IMR-90 (cell line): Measurements from ENCODE around the gene NGFR. TPM values are rescaled to one million over a fixed set of nuclear protein-coding genes. Genes with fewer than 3 reads are reported as not detected.

Experiments used
- ATAC-seq: fragments of 200-7000 bp; cut with Tn5 transposase; 2 replicates; pipeline ENCODE4 v1.9.1; 2020; ENCODE audit warnings: low read depth, mild to moderate bottlenecking, moderate library complexity
- BruUV-seq: library from RNA; stranded (reverse); fragments of 400-500 nt; replicated peaks from 2 replicates; lab custom pipeline; 2021; lab: Mats Ljungman, UMichigan
- CTCF ChIA-PET: fragments of 300-600 bp; formaldehyde crosslinking; extraction: SDS; loops from one replicate; lab custom pipeline; 2021; ENCODE audit warnings: antibody characterized with exemption; lab: Yijun Ruan, JAX
- POLR2A ChIA-PET: fragments of 300-600 bp; sonication (Branson Sonifier 250); formaldehyde crosslinking; loops from one replicate; lab custom pipeline; 2022; ENCODE audit warnings: antibody characterized with exemption; ENCODE audit not compliant: unreplicated experiment; lab: Charles Lee
- DNase-seq: peaks from one replicate; pipeline ENCODE4 v3.0.0; 2013
- H2AFZ ChIP-seq: replicated peaks from 2 replicates; pipeline ENCODE3; 2013; ENCODE audit warnings: low read length, mild to moderate bottlenecking; ENCODE audit not compliant: poor library complexity
- H2AK5ac ChIP-seq: 2 replicates; pipeline ENCODE4 v1.6.1; 2013; ENCODE audit warnings: low read depth, low read length, inconsistent platforms
- H2AK9ac ChIP-seq: replicated peaks from 2 replicates; pipeline ENCODE3; 2013; ENCODE audit warnings: mild to moderate bottlenecking, low read depth, low read length, moderate library complexity; ENCODE audit not compliant: poor library complexity
- H2BK120ac ChIP-seq: 2 replicates; pipeline ENCODE4 v1.6.1; 2013; ENCODE audit warnings: low read depth, low read length, inconsistent platforms
- H2BK15ac ChIP-seq: 3 replicates; pipeline ENCODE4 v1.6.1; 2013; ENCODE audit warnings: low read depth, low read length, inconsistent platforms
- H2BK20ac ChIP-seq: 2 replicates; pipeline ENCODE4 v1.6.1; 2013; ENCODE audit warnings: low read depth, mild to moderate bottlenecking, inconsistent platforms, low read length, moderate library complexity
- H2BK5ac ChIP-seq: 2 replicates; pipeline ENCODE4 v1.6.1; 2013; ENCODE audit warnings: mild to moderate bottlenecking, low read depth, low read length, inconsistent platforms; ENCODE audit not compliant: poor library complexity, severe bottlenecking
- H3K14ac ChIP-seq: replicated peaks from 2 replicates; pipeline ENCODE4 v1.6.1; 2013; ENCODE audit warnings: low read depth, low read length, inconsistent platforms
- H3K18ac ChIP-seq: 2 replicates; pipeline ENCODE4 v1.6.1; 2013; ENCODE audit warnings: low read depth, low read length, control low read depth
- H3K23ac ChIP-seq: 2 replicates; pipeline ENCODE4 v1.6.1; 2013; ENCODE audit warnings: low read depth, low read length, inconsistent platforms
- H3K27ac ChIP-seq: 2 replicates; pipeline ENCODE4 v1.5.1; 2013; ENCODE audit warnings: mild to moderate bottlenecking, control low read depth, low read length; ENCODE audit not compliant: insufficient read depth
- H3K27me3 ChIP-seq: 2 replicates; pipeline ENCODE4 v1.6.1; 2013; ENCODE audit warnings: low read length; ENCODE audit not compliant: control insufficient read depth, insufficient read depth
- H3K36me3 ChIP-seq: 2 replicates; pipeline ENCODE4 v1.6.1; 2013; ENCODE audit warnings: low read length, mixed read lengths; ENCODE audit not compliant: control insufficient read depth, insufficient read depth
- H3K4ac ChIP-seq: 2 replicates; pipeline ENCODE4 v1.6.1; 2013; ENCODE audit warnings: low read depth, low read length, inconsistent platforms
- H3K4me1 ChIP-seq: 2 replicates; pipeline ENCODE4 v1.6.1; 2013; ENCODE audit warnings: low read length, mixed read lengths; ENCODE audit not compliant: control insufficient read depth, insufficient read depth
- H3K4me2 ChIP-seq: 2 replicates; pipeline ENCODE4 v1.6.1; 2013; ENCODE audit warnings: low read depth, mild to moderate bottlenecking, control low read depth, low read length, moderate library complexity
- H3K4me3 ChIP-seq: 2 replicates; pipeline ENCODE4 v1.5.1; 2013; ENCODE audit warnings: low read depth, mild to moderate bottlenecking, control low read depth, low read length, moderate library complexity; ENCODE audit not compliant: insufficient read depth
- H3K56ac ChIP-seq: 2 replicates; pipeline ENCODE4 v1.6.1; 2013; ENCODE audit warnings: low read length, inconsistent platforms; ENCODE audit not compliant: insufficient read depth; ENCODE audit errors: extremely low read depth
- H3K79me1 ChIP-seq, 2 experiments: 2 replicates each; pipeline ENCODE4 v1.6.1; 2013; ENCODE audit warnings: low read length in 2 of 2, inconsistent platforms in 1 of 2, low read depth in 1 of 2
- H3K9ac ChIP-seq: 2 replicates; pipeline ENCODE4 v1.6.1; 2013; ENCODE audit warnings: low read depth, low read length, control low read depth
- H3K9me1 ChIP-seq: 2 replicates; pipeline ENCODE4 v1.6.1; 2013; ENCODE audit warnings: low read length, inconsistent platforms; ENCODE audit not compliant: insufficient read depth
- H3K9me3 ChIP-seq: 2 replicates; pipeline ENCODE4 v1.6.1; 2013; ENCODE audit warnings: low read length; ENCODE audit not compliant: control insufficient read depth, insufficient read depth
- H4K20me1 ChIP-seq: 2 replicates; pipeline ENCODE4 v1.6.1; 2013; ENCODE audit warnings: low read length, inconsistent platforms; ENCODE audit not compliant: insufficient read depth
- H4K5ac ChIP-seq: 2 replicates; pipeline ENCODE4 v1.6.1; 2013; ENCODE audit warnings: mild to moderate bottlenecking, low read depth, low read length, control low read depth
- H4K8ac ChIP-seq, 2 experiments: 2 replicates each; pipeline ENCODE4 v1.6.1; 2013; ENCODE audit warnings: low read depth in 2 of 2, low read length in 2 of 2, control low read depth in 1 of 2, inconsistent platforms in 1 of 2
- H4K91ac ChIP-seq: 2 replicates; pipeline ENCODE4 v1.6.1; 2013; ENCODE audit warnings: low read depth, low read length, inconsistent platforms; ENCODE audit not compliant: insufficient read depth
- NFE2L2 ChIP-seq: fragments of 150-350 bp; IDR thresholded peaks from 2 replicates; pipeline ENCODE4 v1.6.1; 2016; ENCODE audit warnings: low read depth, mild to moderate bottlenecking, low read length
- WGBS, 2 experiments: methylation state at CpG; one replicate each; pipeline versions ENCODE4 v1.1.5 to v1.1.7; 2013; ENCODE audit warnings: missing lambda C conversion rate in 2 of 2; ENCODE audit not compliant: insufficient read length in 1 of 2; ENCODE audit errors: extremely low coverage in 2 of 2; 5-methylcytosine and 5-hydroxymethylcytosine counted together
- dilution Hi-C: fragments of 300-500 bp; cut with HindIII; formaldehyde crosslinking; loops from one replicate; pipeline ENCODE4 v1.14.3; 2018; ENCODE audit warnings: low sequenced_read_pairs; ENCODE audit not compliant: unreplicated experiment
- in situ Hi-C: fragments of 300-500 bp; cut with MboI; formaldehyde crosslinking; loops from 3 replicates; pipeline ENCODE4 v1.14.3; 2019; ENCODE audit warnings: low sequenced_read_pairs, inconsistent platforms, mixed read lengths
- intact Hi-C: fragments of 100-400 bp; cut with micrococcal nuclease; formaldehyde crosslinking; loops from 2 replicates; pipeline ENCODE4 v1.10.0; 2022
- polyA plus RNA-seq, 3 experiments: library from polyadenylated mRNA; depleted of rRNA; stranded (reverse); fragments of >200 nt; gene quantifications; 2 replicates each; pipeline ENCODE4 v1.2.3, GENCODE V29; 2012; ENCODE audit warnings: low replicate concordance in 1 of 3
- total RNA-seq: library from RNA; depleted of rRNA; stranded (reverse); fragments of >200 nt; gene quantifications from 2 replicates; pipeline ENCODE4 v1.2.3, GENCODE V29; 2012

Gene NGFR
- total and polyA plus RNA-seq, 2 of the 4 experiments (the other 2 are of a cell fraction): 0.15 to 0.18 TPM

- no peak overlapping the region for H3K4me2 ChIP-seq
- BruUV-seq: no TSS peak
- ATAC-seq: no peak
These were observed 29.6 kb downstream of the NGFR start for GRCh38 chr17:49524473-49525359.

More at GRCh38 chr17:49524473-49525359, 29.6 kb downstream of the NGFR start:
- intact Hi-C loops: no loop called here
- Histone ChIP-seq H3K9me1 (no peaks in the 10 kb centered on the region), H3K23ac (no peak overlapping the region), H3K27me3 (peaks cover 80% of the 10 kb centered on the region), H3K4me3 (no peak overlapping the region), H2BK120ac (no peak overlapping the region), H3K4ac (no peak overlapping the region), H2AK5ac (no peak overlapping the region), H3K36me3 (no peaks in the 10 kb centered on the region), H2AK9ac (no peak overlapping the region), H4K8ac (no peak overlapping the region), H3K27ac (no peak overlapping the region), H3K18ac (no peak overlapping the region), H3K9me3 (no peaks in the 10 kb centered on the region), H2AFZ (no peak overlapping the region), H3K4me1 (no peaks in the 10 kb centered on the region), H4K91ac (no peak overlapping the region), H3K9ac (no peak overlapping the region), H3K14ac (no peak overlapping the region), H3K79me1 (no peaks in the 10 kb centered on the region), H4K20me1 (no peaks in the 10 kb centered on the region), H4K5ac (no peak overlapping the region), H2BK20ac (no peak overlapping the region), H2BK5ac (no peak overlapping the region), H2BK15ac (no peak overlapping the region), H3K56ac (no peak overlapping the region)
- in situ Hi-C loops: no loop called here
- WGBS, 2 experiments: 59% methylated on average over 3 of the region's 17 CpGs; no CpG with 5 or more reads in 1 of the 2 experiments
- DNase-seq: no peak
- ChIA-PET POLR2A (no interaction called here), CTCF (no interaction called here)
- TF ChIP-seq NFE2L2: no peak
- dilution Hi-C loops: no loop called here
